Activated T-cell treated with anti-CD3 and anti-CD28 coated beads, Interleukin-2, amount 50 U/mL, for 72 hours (primary cell): ENCODE results near the gene GNG13. TPM values are rescaled to one million over a fixed set of nuclear protein-coding genes. Genes with fewer than 3 reads are reported as not detected.
"Not testable (repeated sequence)": the region's sequence is repeated elsewhere in the genome, so short reads cannot be mapped to it uniquely, and the experiment has no call there.

Experiments
- ATAC-seq, 2 donors: fragments of 150-1000 bp; cut with Tn5 transposase; replicated peaks in 1 of 2; 2 replicates each; pipeline ENCODE4 v1.10.0; 2021; ENCODE audit warnings: moderate library complexity in 2 of 2, mild to moderate bottlenecking in 1 of 2
- DNase-seq, 2 donors: peaks; one replicate each; pipeline ENCODE4 v3.0.0; 2021 to 2022; ENCODE audit warnings: mixed read lengths in 1 of 2
- H3K27ac Mint-ChIP-seq: one replicate; pipeline ENCODE4 v1.8.0; 2022; ENCODE audit warnings: mild to moderate bottlenecking, moderate library complexity, mixed read lengths
- H3K27me3 Mint-ChIP-seq: one replicate; pipeline ENCODE4 v1.8.0; 2022; ENCODE audit warnings: low read depth, mixed read lengths
- H3K36me3 Mint-ChIP-seq, 2 donors: one replicate each; pipeline ENCODE4 v1.8.0; 2022; ENCODE audit warnings: mixed read lengths in 2 of 2, mild to moderate bottlenecking in 1 of 2; ENCODE audit not compliant: insufficient read depth in 2 of 2
- H3K4me1 Mint-ChIP-seq: one replicate; pipeline ENCODE4 v1.8.0; 2022; ENCODE audit warnings: low read depth, mixed read lengths
- H3K4me3 Mint-ChIP-seq, 2 donors: one replicate each; pipeline ENCODE4 v1.8.0; 2022; ENCODE audit warnings: mild to moderate bottlenecking in 2 of 2, mixed read lengths in 2 of 2, moderate library complexity in 2 of 2
- H3K9me3 Mint-ChIP-seq, 2 donors: one replicate each; pipeline ENCODE4 v1.8.0; 2022; ENCODE audit warnings: mixed read lengths in 2 of 2
- total RNA-seq, 2 donors: library from RNA; stranded (reverse); gene quantifications; one replicate each; pipeline ENCODE4 v1.2.3, GENCODE V29; 2022

Gene GNG13
- total RNA-seq, 2 donors from 2014 or later, result not detected

DNA sequence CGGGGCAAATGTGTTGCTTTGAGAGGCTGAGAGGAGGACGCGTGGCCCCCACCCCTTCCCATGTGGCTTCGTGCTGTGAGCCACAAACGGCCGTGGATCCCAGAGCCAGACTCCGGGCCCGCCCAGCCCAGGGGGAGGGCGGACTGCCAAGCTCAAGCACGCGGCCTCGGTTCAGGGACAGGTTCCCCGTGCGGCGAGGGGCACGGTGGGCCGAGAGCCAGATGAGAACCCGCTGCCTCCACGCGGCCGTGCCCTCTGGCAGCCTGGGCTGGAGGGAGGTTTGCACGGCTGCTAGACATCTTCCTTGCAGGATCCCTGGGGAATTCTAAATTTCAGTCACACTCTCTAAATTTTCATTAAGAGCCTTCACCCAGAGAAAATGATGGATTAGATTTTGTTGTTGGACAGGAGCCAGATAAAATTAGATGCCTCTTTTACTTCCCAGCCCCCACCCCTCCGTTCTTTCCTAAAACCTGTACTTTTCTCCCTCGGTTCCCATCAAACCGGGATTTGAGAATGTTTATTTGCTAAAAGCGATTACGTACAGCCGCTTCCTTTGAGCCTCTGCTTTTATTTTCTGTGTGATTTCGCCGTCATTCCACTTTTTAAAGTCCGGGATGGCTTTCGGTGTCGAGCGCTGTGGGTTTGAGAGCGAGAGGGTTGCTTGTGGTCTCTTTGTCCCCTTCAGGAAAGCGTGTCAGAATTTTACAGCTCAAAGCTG lies 25.0 kb upstream of the GNG13 start:
- Mint-ChIP-seq H3K27ac (no peak overlapping the region), H3K36me3 (no peaks in the 10 kb centered on the region), H3K27me3 (peaks cover 9% of the 10 kb centered on the region), H3K9me3 (no peaks in the 10 kb centered on the region), H3K4me1 (no peaks in the 10 kb centered on the region), H3K4me3 (peak overlapping the region in 1 of 2 donors; percentile 22)
- no peak for ATAC-seq
- DNase-seq, result no peak

DNA sequence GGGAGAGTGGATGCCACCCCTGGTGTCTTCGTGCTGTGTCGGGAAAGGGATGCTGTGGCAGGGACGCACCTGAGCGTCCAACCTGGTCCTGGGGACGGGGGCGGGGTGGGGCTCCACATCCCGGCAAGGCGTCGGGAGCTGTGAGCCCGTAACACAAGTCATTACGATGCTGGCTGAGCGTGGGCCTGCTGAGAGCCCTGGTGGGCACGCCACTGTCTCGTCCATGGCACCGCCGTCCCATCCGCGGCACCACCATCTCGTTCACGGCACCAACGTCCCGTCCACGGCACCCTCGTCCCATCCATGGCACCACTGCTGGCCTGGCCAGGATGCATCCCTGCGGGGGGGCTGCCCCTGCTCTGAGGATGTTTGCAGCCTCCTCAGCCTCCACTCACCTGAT lies 24.1 kb upstream of the GNG13 start:
- Mint-ChIP-seq H3K27me3 (peaks cover 9% of the 10 kb centered on the region), H3K9me3 (no peaks in the 10 kb centered on the region), H3K27ac (no peak overlapping the region), H3K4me1 (peaks cover 7% of the 10 kb centered on the region), H3K4me3 (no peak overlapping the region), H3K36me3 (no peaks in the 10 kb centered on the region)
- DNase-seq (no peak), ATAC-seq (no peak)

DNA sequence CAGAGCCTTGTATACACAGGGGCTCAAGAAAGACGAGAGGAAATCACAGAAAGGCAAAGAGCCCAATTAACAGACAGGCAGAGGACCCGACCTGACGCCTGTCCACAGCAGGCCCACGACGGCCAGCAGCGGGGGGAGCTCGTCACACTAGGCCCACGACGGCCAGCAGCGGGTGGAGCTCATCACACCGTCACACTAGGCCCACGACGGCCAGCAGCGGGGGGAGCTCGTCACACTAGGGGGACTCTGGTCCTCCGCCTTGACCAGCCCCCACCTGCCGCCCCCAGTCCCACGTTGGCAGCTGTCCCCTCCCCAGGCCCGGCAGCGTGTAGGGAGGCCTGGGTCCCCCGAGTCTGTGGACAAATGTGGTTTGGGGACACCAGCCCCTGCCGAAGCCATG lies 23.7 kb upstream of the GNG13 start:
- Mint-ChIP-seq H3K4me1 (peaks cover 11% of the 10 kb centered on the region), H3K27ac (no peak overlapping the region), H3K4me3 (no peak overlapping the region), H3K27me3 (peaks cover 9% of the 10 kb centered on the region), H3K36me3 (no peaks in the 10 kb centered on the region), H3K9me3 (no peaks in the 10 kb centered on the region)
- no peak for DNase-seq
- no peak for ATAC-seq

GRCh38 chr16:822909-823297 lies 22.4 kb upstream of the GNG13 start:
- no peaks in the 10 kb centered on the region for H3K36me3 Mint-ChIP-seq

DNA sequence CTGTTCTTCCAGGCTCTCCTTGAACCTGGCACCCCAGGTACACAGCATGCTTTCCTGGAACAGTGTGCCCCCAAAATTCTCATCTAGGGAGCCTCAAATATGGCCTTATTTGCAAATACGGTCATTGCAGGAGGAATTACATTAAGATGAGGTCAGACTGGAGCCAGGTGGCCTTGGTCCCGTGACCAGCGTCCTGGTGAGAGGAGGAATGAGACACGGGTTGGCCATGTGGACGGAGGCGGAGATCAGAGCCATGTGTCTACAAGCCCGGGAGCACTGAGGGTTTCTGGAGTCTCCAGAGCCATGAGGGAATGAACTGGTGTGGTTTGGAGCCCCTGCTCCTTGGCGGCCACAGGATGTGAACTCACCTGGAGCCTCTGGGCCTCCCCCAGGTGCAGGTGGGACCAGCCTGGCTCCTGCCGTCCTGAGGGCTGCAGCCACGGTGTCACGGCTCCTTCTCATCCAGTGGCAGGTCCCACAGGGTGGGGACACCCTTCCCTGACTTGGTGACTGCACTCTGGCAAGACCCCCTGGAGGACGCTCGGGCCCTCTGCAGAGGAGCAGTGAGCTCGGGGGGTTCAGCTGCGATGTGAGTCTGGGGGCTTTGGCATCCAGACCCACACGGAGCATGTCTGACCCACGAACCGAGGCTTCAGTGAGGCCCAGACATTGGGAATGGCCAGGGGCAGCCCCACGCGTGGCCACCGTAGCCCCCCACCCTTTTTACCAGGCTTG lies 21.8 kb upstream of the GNG13 start:
- no peak for ATAC-seq

More at GRCh38 chr16:822909-823297, 22.4 kb upstream of the GNG13 start:
- Mint-ChIP-seq H3K9me3 (no peaks in the 10 kb centered on the region), H3K4me3 (no peak overlapping the region), H3K27me3 (peaks cover 9% of the 10 kb centered on the region), H3K27ac (no peak overlapping the region), H3K4me1 (peaks cover 11% of the 10 kb centered on the region)
- DNase-seq, result no peak
- no peak for ATAC-seq

DNA sequence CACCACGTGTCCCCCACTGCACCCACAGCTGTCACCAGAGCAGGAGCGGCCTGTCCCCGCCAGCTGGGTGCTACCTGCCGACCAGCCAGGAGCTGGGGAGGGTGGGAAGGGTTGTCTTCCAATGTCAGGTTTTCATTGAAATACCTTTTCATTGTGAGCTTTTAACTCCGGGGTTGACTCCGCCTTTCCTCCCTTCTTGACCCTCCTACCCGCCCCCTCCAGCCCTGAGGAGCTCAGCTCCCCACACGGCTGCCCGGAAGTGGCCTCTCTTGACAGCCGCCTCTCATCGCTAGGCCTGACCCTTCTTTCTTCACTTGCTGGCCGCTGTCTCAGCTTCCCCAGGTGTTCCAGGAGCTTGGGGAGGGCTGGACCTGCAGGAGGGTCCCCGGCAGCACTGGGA lies 21.2 kb upstream of the GNG13 start:
- ATAC-seq (no peak), DNase-seq (no peak)
- Mint-ChIP-seq H3K4me1 (peaks cover 11% of the 10 kb centered on the region), H3K36me3 (no peaks in the 10 kb centered on the region), H3K27me3 (peaks cover 9% of the 10 kb centered on the region), H3K27ac (no peak overlapping the region), H3K4me3 (no peak overlapping the region), H3K9me3 (no peaks in the 10 kb centered on the region)

More for the DNA sequence above, 21.8 kb upstream of the GNG13 start:
- H3K9me3 Mint-ChIP-seq, result no peaks in the 10 kb centered on the region
- H3K27me3 Mint-ChIP-seq, result peaks cover 9% of the 10 kb centered on the region
- H3K27ac Mint-ChIP-seq, result no peak overlapping the region
- H3K4me1 Mint-ChIP-seq, result peaks cover 11% of the 10 kb centered on the region
- no peaks in the 10 kb centered on the region for H3K36me3 Mint-ChIP-seq
- H3K4me3 Mint-ChIP-seq, result no peak overlapping the region
- DNase-seq, result no peak

DNA sequence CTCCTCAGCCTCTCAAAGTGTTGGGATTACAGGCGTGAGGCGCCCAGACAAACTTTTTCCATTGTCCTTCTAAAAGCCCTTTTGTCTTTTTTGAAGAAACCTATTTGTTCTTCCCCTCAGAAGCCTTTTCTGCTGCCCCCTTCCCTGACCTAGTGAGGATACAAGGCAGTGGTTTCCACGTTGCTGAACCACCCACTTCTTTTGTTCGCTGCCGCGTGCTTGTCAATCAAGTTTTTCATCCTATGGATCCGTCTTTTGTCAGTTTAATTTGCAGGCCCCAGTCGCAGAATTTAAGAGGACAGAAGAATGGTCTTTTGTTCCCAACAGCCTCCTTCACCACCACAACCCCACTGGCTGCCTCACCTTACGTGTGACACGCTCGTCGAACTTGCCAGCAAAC lies 20.2 kb upstream of the GNG13 start:
- Mint-ChIP-seq H3K27ac (no peak overlapping the region), H3K9me3 (no peaks in the 10 kb centered on the region), H3K4me3 (no peak overlapping the region), H3K27me3 (peaks cover 9% of the 10 kb centered on the region), H3K36me3 (no peaks in the 10 kb centered on the region), H3K4me1 (peaks cover 11% of the 10 kb centered on the region)
- DNase-seq (no peak), ATAC-seq (no peak)

- H3K27ac Mint-ChIP-seq, ATAC-seq, H3K27me3 Mint-ChIP-seq, H3K36me3 Mint-ChIP-seq, H3K9me3 Mint-ChIP-seq, DNase-seq: not testable (repeated sequence)
- Mint-ChIP-seq H3K4me3 (peak overlapping the region in 1 of 2 donors; percentile 38), H3K4me1 (peaks cover 11% of the 10 kb centered on the region)
Observed at GRCh38 chr16:820044-820408, 19.5 kb upstream of the GNG13 start.

GRCh38 chr16:819336-820043 lies 19.0 kb upstream of the GNG13 start:
- ATAC-seq (peak; percentile 74 to 79), DNase-seq (peak; percentile 43 to 49)
- H3K36me3 Mint-ChIP-seq, result no peaks in the 10 kb centered on the region
- H3K4me1 Mint-ChIP-seq, result peaks cover 11% of the 10 kb centered on the region
- no peak overlapping the region for H3K27ac Mint-ChIP-seq
- H3K4me3 Mint-ChIP-seq, result no peak overlapping the region
- H3K9me3 Mint-ChIP-seq, result no peaks in the 10 kb centered on the region
- peaks cover 9% of the 10 kb centered on the region for H3K27me3 Mint-ChIP-seq

- peaks cover 9% of the 10 kb centered on the region for H3K27me3 Mint-ChIP-seq
- H3K9me3 Mint-ChIP-seq, result no peaks in the 10 kb centered on the region
- no peak for ATAC-seq
Observed at GRCh38 chr16:818592-818991, 18.1 kb upstream of the GNG13 start.

GRCh38 chr16:818132-818531 lies 17.6 kb upstream of the GNG13 start:
- H3K9me3 Mint-ChIP-seq, result no peaks in the 10 kb centered on the region
- no peak overlapping the region for H3K4me3 Mint-ChIP-seq
- no peak overlapping the region for H3K27ac Mint-ChIP-seq
- peaks cover 9% of the 10 kb centered on the region for H3K27me3 Mint-ChIP-seq
- DNase-seq (no peak), ATAC-seq (no peak)
- peaks cover 15% of the 10 kb centered on the region for H3K4me1 Mint-ChIP-seq
- no peaks in the 10 kb centered on the region for H3K36me3 Mint-ChIP-seq

More at GRCh38 chr16:818592-818991, 18.1 kb upstream of the GNG13 start:
- H3K4me3 Mint-ChIP-seq, result no peak overlapping the region
- peaks cover 15% of the 10 kb centered on the region for H3K4me1 Mint-ChIP-seq
- H3K27ac Mint-ChIP-seq, result no peak overlapping the region
- H3K36me3 Mint-ChIP-seq, result no peaks in the 10 kb centered on the region
- no peak for DNase-seq

GRCh38 chr16:817001-817906 lies 16.7 kb upstream of the GNG13 start:
- no peak overlapping the region for H3K4me3 Mint-ChIP-seq
- DNase-seq, result no peak
- H3K36me3 Mint-ChIP-seq, result no peaks in the 10 kb centered on the region
- H3K27me3 Mint-ChIP-seq, result peaks cover 9% of the 10 kb centered on the region
- H3K4me1 Mint-ChIP-seq, result peaks cover 15% of the 10 kb centered on the region
- ATAC-seq, result no peak
- H3K9me3 Mint-ChIP-seq, result no peaks in the 10 kb centered on the region
- no peak overlapping the region for H3K27ac Mint-ChIP-seq
